Mesenchymal stem cell (in vitro differentiated cells and primary cell): ENCODE measurements around the gene DNAH10.
A peak's percentile ranks its signal among the peaks of the same experiment; 100 is the strongest.

Source experiments
- DNase-seq: peaks from one replicate; pipeline ENCODE4 v3.0.0-alpha.2; 2013
- H2AFZ ChIP-seq: one replicate; pipeline ENCODE4 v1.6.1; 2013; ENCODE audit warnings: low read depth, mild to moderate bottlenecking, control low read depth, inconsistent platforms, low read length, moderate library complexity
- H2AK5ac ChIP-seq: 2 replicates; pipeline ENCODE4 v1.6.1; 2013; ENCODE audit warnings: low read length, moderate library complexity, mild to moderate bottlenecking, inconsistent platforms; ENCODE audit not compliant: severe bottlenecking
- H2BK120ac ChIP-seq: one replicate; pipeline ENCODE4 v1.6.1; 2013; ENCODE audit warnings: low read depth, mild to moderate bottlenecking, inconsistent platforms, low read length, moderate library complexity
- H2BK12ac ChIP-seq, 2 experiments: one replicate each; pipeline ENCODE4 v1.6.1; 2013; ENCODE audit warnings: inconsistent platforms in 2 of 2, low read length in 2 of 2, mild to moderate bottlenecking in 2 of 2, moderate library complexity in 2 of 2, control low read depth in 1 of 2
- H2BK15ac ChIP-seq: one replicate; pipeline ENCODE4 v1.6.1; 2013; ENCODE audit warnings: mild to moderate bottlenecking, low read depth, inconsistent platforms; ENCODE audit not compliant: poor library complexity, severe bottlenecking
- H2BK5ac ChIP-seq: 2 replicates; pipeline ENCODE4 v1.6.1; 2013; ENCODE audit warnings: low read depth, mild to moderate bottlenecking, low read length, control low read depth, inconsistent platforms; ENCODE audit not compliant: poor library complexity, severe bottlenecking
- H3K14ac ChIP-seq, 2 experiments: one replicate each; pipeline ENCODE4 v1.6.1; 2013; ENCODE audit warnings: inconsistent platforms in 2 of 2, low read length in 2 of 2, control low read depth in 1 of 2, mild to moderate bottlenecking in 1 of 2, moderate library complexity in 1 of 2
- H3K18ac ChIP-seq, 2 experiments: one replicate each; pipeline ENCODE4 v1.6.1; 2013; ENCODE audit warnings: inconsistent platforms in 2 of 2, low read length in 2 of 2, control low read depth in 1 of 2, low read depth in 1 of 2, mild to moderate bottlenecking in 1 of 2
- H3K23ac ChIP-seq, 2 experiments: one replicate each; pipeline ENCODE4 v1.6.1; 2013; ENCODE audit warnings: inconsistent platforms in 2 of 2, low read length in 2 of 2, mild to moderate bottlenecking in 2 of 2, moderate library complexity in 2 of 2, control low read depth in 1 of 2
- H3K27ac ChIP-seq: 2 replicates; pipeline ENCODE4 v1.5.1; 2013; ENCODE audit warnings: mild to moderate bottlenecking, moderate library complexity, low read length, control low read depth, inconsistent platforms; ENCODE audit not compliant: poor library complexity, severe bottlenecking
- H3K27me3 ChIP-seq, 2 experiments: 2 replicates each; pipeline versions ENCODE4 v1.6.1 to v1.7.0; 2013; ENCODE audit warnings: low read length in 2 of 2, mild to moderate bottlenecking in 2 of 2, moderate library complexity in 2 of 2, control low read depth in 1 of 2, inconsistent platforms in 1 of 2; ENCODE audit not compliant: control insufficient read depth in 1 of 2, insufficient read depth in 1 of 2
- H3K36me3 ChIP-seq, 2 experiments: 2 replicates each; pipeline versions ENCODE4 v1.6.1 to v1.7.0; 2013; ENCODE audit warnings: low read length in 2 of 2, control low read depth in 1 of 2, inconsistent platforms in 1 of 2, low read depth in 1 of 2, mild to moderate bottlenecking in 1 of 2; ENCODE audit not compliant: insufficient read depth in 2 of 2, control insufficient read depth in 1 of 2
- H3K4ac ChIP-seq, 2 experiments: one replicate each; pipeline ENCODE4 v1.6.1; 2013; ENCODE audit warnings: inconsistent platforms in 2 of 2, low read length in 2 of 2, mild to moderate bottlenecking in 2 of 2, moderate library complexity in 2 of 2, control low read depth in 1 of 2, low read depth in 1 of 2
- H3K4me1 ChIP-seq: 2 replicates; pipeline ENCODE4 v1.6.1; 2013; ENCODE audit warnings: low read depth, low read length, control low read depth; ENCODE audit not compliant: control insufficient read depth, insufficient read depth
- H3K4me2 ChIP-seq: 2 replicates; pipeline ENCODE4 v1.6.1; 2013; ENCODE audit warnings: low read length, mild to moderate bottlenecking, inconsistent platforms; ENCODE audit not compliant: poor library complexity, severe bottlenecking
- H3K4me3 ChIP-seq, 2 experiments: 2 replicates each; pipeline versions ENCODE4 v1.5.1 to v1.7.0; 2013; ENCODE audit warnings: low read length in 2 of 2, mild to moderate bottlenecking in 2 of 2, control low read depth in 1 of 2, low read depth in 1 of 2; ENCODE audit not compliant: insufficient read depth in 1 of 2
- H3K79me1 ChIP-seq: replicated peaks from 2 replicates; pipeline ENCODE4 v1.6.1; 2013; ENCODE audit warnings: mild to moderate bottlenecking, control low read depth, low read length, inconsistent platforms; ENCODE audit not compliant: poor library complexity, severe bottlenecking
- H3K9ac ChIP-seq: 2 replicates; pipeline ENCODE4 v1.7.0; 2013; ENCODE audit warnings: mild to moderate bottlenecking, low read length, moderate library complexity
- H3K9me3 ChIP-seq: 2 replicates; pipeline ENCODE4 v1.7.0; 2013; ENCODE audit warnings: mild to moderate bottlenecking, low read length; ENCODE audit not compliant: control insufficient read depth
- H4K8ac ChIP-seq: one replicate; pipeline ENCODE4 v1.6.1; 2013; ENCODE audit warnings: inconsistent platforms, mild to moderate bottlenecking, low read length, moderate library complexity
- H4K91ac ChIP-seq: one replicate; pipeline ENCODE4 v1.6.1; 2013; ENCODE audit warnings: mild to moderate bottlenecking, low read length, inconsistent platforms
- WGBS: methylation state at CpG from one replicate; pipeline ENCODE4 v1.1.7; 2013; ENCODE audit warnings: mixed read lengths; 5-methylcytosine and 5-hydroxymethylcytosine counted together

The DNAH10 gene

DNA sequence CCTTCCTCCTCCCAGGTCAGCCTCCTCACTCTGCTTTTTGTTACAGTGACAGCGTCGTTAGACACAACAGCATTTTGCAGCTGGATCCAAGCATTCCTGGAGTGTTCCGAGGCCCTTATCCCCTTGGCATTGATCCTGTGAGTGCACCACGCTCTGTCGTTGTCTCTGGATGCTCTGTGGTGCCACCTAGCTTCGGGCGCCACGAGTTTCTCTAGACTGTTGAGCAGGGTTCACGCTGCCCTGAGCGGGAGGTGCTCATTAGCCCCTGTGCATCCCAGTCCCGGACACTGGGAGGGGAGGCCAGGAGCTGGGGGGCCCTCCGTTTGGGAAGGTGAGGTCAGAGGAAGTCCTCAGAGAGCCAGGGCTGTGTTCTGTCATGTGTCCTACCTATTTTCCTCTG is 17.3 kb upstream of the DNAH10 start:
- H2BK12ac ChIP-seq: no peak overlapping the region
- H2AK5ac ChIP-seq: no peak overlapping the region
- no peaks in the 10 kb centered on the region for H3K9me3 ChIP-seq
- no peak overlapping the region for H2BK5ac ChIP-seq
- H3K4me3 ChIP-seq: no peak overlapping the region
- no peak overlapping the region for H3K27ac ChIP-seq
- H3K14ac ChIP-seq: no peak overlapping the region
- peaks cover 7% of the 10 kb centered on the region for H3K4me1 ChIP-seq
- H3K4ac ChIP-seq: no peak overlapping the region
- no peak overlapping the region for H3K18ac ChIP-seq
- no peak overlapping the region for H3K4me2 ChIP-seq
- no peak for DNase-seq
- no peak overlapping the region for H4K8ac ChIP-seq
- H3K36me3 ChIP-seq: peaks cover 35 to 78% of the 10 kb centered on the region in 2 experiments
- no peak overlapping the region for H2AFZ ChIP-seq
- H3K23ac ChIP-seq: no peak overlapping the region
- no peak overlapping the region for H3K9ac ChIP-seq
- no peak overlapping the region for H2BK120ac ChIP-seq
- no peak overlapping the region for H2BK15ac ChIP-seq
- peaks cover 11% of the 10 kb centered on the region for H3K79me1 ChIP-seq
- no peaks in the 10 kb centered on the region for H3K27me3 ChIP-seq
- 86% methylated on average over 12 of the region's 12 CpGs for WGBS
- H4K91ac ChIP-seq: no peak overlapping the region

GRCh38 chr12:123747309-123747708 is 14.8 kb upstream of the DNAH10 start:
- Histone ChIP-seq H3K9me3 (no peaks in the 10 kb centered on the region), H3K27me3 (no peaks in the 10 kb centered on the region), H3K23ac (no peak overlapping the region), H4K8ac (no peak overlapping the region), H3K27ac (no peak overlapping the region), H3K9ac (no peak overlapping the region), H2AFZ (no peak overlapping the region), H3K4me1 (peaks cover 9% of the 10 kb centered on the region), H3K4me3 (no peak overlapping the region), H3K4ac (no peak overlapping the region), H3K18ac (no peak overlapping the region), H3K4me2 (no peak overlapping the region), H2BK12ac (no peak overlapping the region), H2BK120ac (no peak overlapping the region), H2AK5ac (no peak overlapping the region), H3K79me1 (peaks cover 6% of the 10 kb centered on the region), H4K91ac (peak overlapping the region; percentile 23), H3K36me3 (peaks cover 32 to 76% of the 10 kb centered on the region in 2 experiments), H2BK5ac (no peak overlapping the region), H3K14ac (no peak overlapping the region), H2BK15ac (no peak overlapping the region)
- DNase-seq: no peak
- 100% methylated on average over 3 of the region's 5 CpGs for WGBS

DNA sequence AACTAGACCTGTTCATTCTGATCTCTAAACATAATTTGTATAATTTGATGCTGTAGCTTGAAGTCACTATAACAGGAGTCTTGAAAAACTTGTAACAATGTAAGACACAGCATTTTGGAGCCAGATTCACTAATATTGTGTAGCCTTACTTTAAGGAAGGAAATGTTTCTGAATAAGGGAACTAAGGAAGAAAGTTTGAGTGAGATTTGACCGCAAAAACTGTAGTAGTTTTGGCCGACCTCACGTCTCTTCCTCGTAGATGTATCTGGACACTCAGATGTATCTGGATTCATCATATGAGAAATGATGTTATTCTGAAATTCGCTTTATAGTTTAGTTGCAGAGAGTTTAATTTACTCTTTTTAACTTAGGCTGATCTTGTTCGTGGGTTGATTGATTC is 13.9 kb upstream of the DNAH10 start:
- Histone ChIP-seq H4K8ac (no peak overlapping the region), H2BK15ac (no peak overlapping the region), H3K18ac (no peak overlapping the region), H4K91ac (no peak overlapping the region), H3K27me3 (no peaks in the 10 kb centered on the region), H3K14ac (no peak overlapping the region), H3K23ac (no peak overlapping the region), H3K9me3 (no peaks in the 10 kb centered on the region), H3K36me3 (peaks cover 32 to 77% of the 10 kb centered on the region in 2 experiments), H3K4me3 (no peak overlapping the region), H2BK12ac (no peak overlapping the region), H2AK5ac (no peak overlapping the region), H3K4ac (no peak overlapping the region), H3K4me1 (peaks cover 9% of the 10 kb centered on the region), H3K27ac (no peak overlapping the region), H3K9ac (no peak overlapping the region), H2AFZ (no peak overlapping the region), H2BK5ac (no peak overlapping the region), H3K4me2 (no peak overlapping the region), H3K79me1 (peaks cover 6% of the 10 kb centered on the region), H2BK120ac (no peak overlapping the region)
- no peak for DNase-seq
- 98% methylated on average over 6 of the region's 6 CpGs for WGBS

- Histone ChIP-seq H2AK5ac (no peak overlapping the region), H2BK120ac (no peak overlapping the region), H3K36me3 (peaks cover 34 to 79% of the 10 kb centered on the region in 2 experiments), H3K9ac (no peak overlapping the region), H2BK15ac (no peak overlapping the region), H3K4me2 (no peak overlapping the region), H3K14ac (no peak overlapping the region), H3K4ac (no peak overlapping the region), H3K27ac (no peak overlapping the region), H4K91ac (no peak overlapping the region), H2BK12ac (no peak overlapping the region), H3K23ac (no peak overlapping the region), H3K18ac (no peak overlapping the region), H4K8ac (no peak overlapping the region), H3K79me1 (peaks cover 6% of the 10 kb centered on the region), H3K4me1 (peaks cover 10% of the 10 kb centered on the region), H3K9me3 (no peaks in the 10 kb centered on the region), H2BK5ac (no peak overlapping the region), H3K4me3 (no peak overlapping the region), H3K27me3 (no peaks in the 10 kb centered on the region), H2AFZ (no peak overlapping the region)
- no peak for DNase-seq
- WGBS: 95% methylated on average over 3 of the region's 4 CpGs
Measured at GRCh38 chr12:123748661-123749060, 13.4 kb upstream of the DNAH10 start.
